PC-3 (cell line): ENCODE data around the gene CLMN.

ENCODE experiments used
- CTCF ChIP-seq: fragments of 300-600 bp; sonication (generic); conservative IDR thresholded peaks from 2 replicates; pipeline ENCODE4 v1.5.1; 2017; ENCODE audit warnings: antibody characterized with exemption, low read depth, mild to moderate bottlenecking, low read length
- EZH2 ChIP-seq: fragments of 300-600 bp; sonication (generic); IDR thresholded peaks from one replicate; pipeline ENCODE4 v1.6.1; 2017; ENCODE audit warnings: antibody characterized with exemption, mild to moderate bottlenecking, low read length; ENCODE audit not compliant: unreplicated experiment

GRCh38 chr14:95334044-95334443 is 14.3 kb upstream of the CLMN start:
- TF ChIP-seq CTCF (no peak), EZH2 (no peak)
